K562 (cell line): ENCODE data around the gene TMEM222. TPM values are rescaled to one million over a fixed set of nuclear protein-coding genes. Genes with fewer than 3 reads are reported as not detected.

Source experiments
- CBX1 ChIP-seq: sonication (generic); IDR thresholded peaks from 2 replicates; pipeline ENCODE4 v1.6.1; 2016; ENCODE audit warnings: antibody characterized with exemption, low read depth, mild to moderate bottlenecking
- CBX3 ChIP-seq, 2 experiments: IDR thresholded peaks; 1 replicate in 1 of 2; 2 replicates in 1 of 2; pipeline ENCODE4 v1.6.1; 2012; ENCODE audit warnings: inconsistent platforms in 2 of 2, low read length in 2 of 2, borderline replicate concordance in 1 of 2, control low read depth in 1 of 2
- CC2D1A ChIP-seq: fragments of 450-650 bp; IDR thresholded peaks from 2 replicates; pipeline ENCODE4 v1.6.1; 2017; ENCODE audit warnings: mild to moderate bottlenecking
- CHAMP1 ChIP-seq: fragments of 450-650 bp; IDR thresholded peaks from 2 replicates; pipeline ENCODE4 v1.6.1; 2016; ENCODE audit warnings: mild to moderate bottlenecking
- DLX4 ChIP-seq: fragments of 250-450 bp; sonication (Bioruptor Pico); IDR thresholded peaks from 2 replicates; pipeline ENCODE4 v1.6.1; 2021; ENCODE audit warnings: mild to moderate bottlenecking
- GATAD2A ChIP-seq: fragments of 450-650 bp; IDR thresholded peaks from 2 replicates; pipeline ENCODE4 v1.6.1; 2017
- MCM2 ChIP-seq: fragments of 450-650 bp; IDR thresholded peaks from 2 replicates; pipeline ENCODE4 v1.6.1; 2017; ENCODE audit warnings: low read depth, mild to moderate bottlenecking
- PHF8 ChIP-seq: fragments of 200-600 bp; sonication (generic); IDR thresholded peaks from 2 replicates; pipeline ENCODE4 v1.6.1; 2012; ENCODE audit warnings: mixed run types, mild to moderate bottlenecking, inconsistent platforms, low read length, moderate library complexity, borderline replicate concordance
- PPARD ChIP-seq: fragments of 250-450 bp; sonication (Bioruptor Pico); IDR thresholded peaks from 2 replicates; pipeline ENCODE4 v1.8.0; 2022; ENCODE audit warnings: inconsistent platforms, mild to moderate bottlenecking, moderate library complexity
- TAF1 ChIP-seq: IDR thresholded peaks from 2 replicates; pipeline ENCODE4 v1.6.1; 2011; ENCODE audit warnings: mild to moderate bottlenecking, low read length, moderate library complexity; ENCODE audit not compliant: insufficient read depth, control insufficient read depth, severe bottlenecking; ENCODE audit errors: extremely low read depth
- TAL1 ChIP-seq: fragments of 450-650 bp; IDR thresholded peaks from 2 replicates; pipeline ENCODE4 v1.6.1; 2016; ENCODE audit warnings: mild to moderate bottlenecking
- ZNF318 ChIP-seq, 2 experiments: fragments of 450-650 bp; IDR thresholded peaks; 2 replicates each; pipeline ENCODE4 v1.6.1; 2016; ENCODE audit warnings: mild to moderate bottlenecking in 2 of 2, borderline replicate concordance in 1 of 2, low read depth in 1 of 2, moderate library complexity in 1 of 2
- ZNF395 ChIP-seq: fragments of 200-800 bp; sonication (Bioruptor generic); IDR thresholded peaks from 2 replicates; pipeline ENCODE4 v1.6.1; 2017; ENCODE audit warnings: missing genetic modification characterization, missing compliant biosample characterization
- ZNF561 ChIP-seq: fragments of 450-650 bp; formaldehyde crosslinking; conservative IDR thresholded peaks from 2 replicates; pipeline ENCODE4 v1.4.0; 2020; ENCODE audit warnings: mild to moderate bottlenecking, moderate library complexity
- polyA plus RNA-seq, 8 experiments: library from polyadenylated mRNA; depleted of rRNA in 4 of 8; stranded (reverse) in 5 of 8; unstranded in 3 of 8; fragments of >200 nt; fragmentation: Nextera tagmentation in 2 of 8; fragmentation: Illumina TruSeq in 1 of 8; extraction: Ambion mirVana in 2 of 8; extraction: Trizol in 1 of 8; gene quantifications; 2 replicates each; pipeline versions ENCODE4 v1.2.1 to v1.2.3, GENCODE V29; 2011 to 2014; ENCODE audit warnings: inconsistent platforms in 1 of 8, missing spikeins in 1 of 8
- total RNA-seq, 7 experiments: library from RNA; depleted of rRNA in 6 of 7; stranded (reverse); fragments of >200 nt in 6 of 7; fragmentation: Illumina TruSeq in 2 of 7; extraction: Trizol in 2 of 7; gene quantifications; 2 replicates each; pipeline versions ENCODE4 v1.2.1 to v1.2.3, GENCODE V29; 2011 to 2021; ENCODE audit warnings: low replicate concordance in 1 of 7

The TMEM222 gene
- total and polyA plus RNA-seq, 9 of the 15 experiments (the other 6 are each of a cell fraction or from before 2014, with no cell fraction given): 6.9 to 48.0 (median 32.8) TPM

GRCh38 chr1:27342778-27343638 is 21.0 kb downstream of the TMEM222 start (continued):
- no peak for TF ChIP-seq TAF1
- TF ChIP-seq TAL1: no peak
- no peak for TF ChIP-seq DLX4 (CRISPR knock-in tag)
- TF ChIP-seq MCM2: no peak
- no peak for TF ChIP-seq ZNF318 (IDR thresholded peaks at IDR 0.05; ENCODE audit: borderline replicate concordance in 1 of 2, low read depth in 1 of 2)
- no peak for TF ChIP-seq CHAMP1
- TF ChIP-seq PPARD (CRISPR knock-in tag): no peak
- TF ChIP-seq PHF8: peak; percentile 62; the same call in 1 of the 2 replicates
- TF ChIP-seq CBX1: no peak
- TF ChIP-seq ZNF395 (CRISPR knock-in tag): no peak
- TF ChIP-seq GATAD2A: peak; percentile 85; the same call in 1 of the 2 replicates
- TF ChIP-seq CBX3 (IDR thresholded peaks at IDR 0.05; ENCODE audit: borderline replicate concordance in 1 of 2, low read length in 2 of 2): no peak; a peak in 1 of 3 replicates
- no peak for TF ChIP-seq ZNF561
- no peak for TF ChIP-seq CC2D1A
